HG03354 (cell line): Measurements from ENCODE around the gene POFUT1.
"Not testable (repeated sequence)": the region's sequence is repeated elsewhere in the genome, so short reads cannot be mapped to it uniquely, and the experiment has no call there.

Experiments
- ATAC-seq: cut with Tn5 transposase; IDR thresholded peaks from one replicate; pipeline ENCODE4 v1.9.1; 2021; ENCODE audit warnings: mild to moderate bottlenecking; ENCODE audit not compliant: unreplicated experiment, poor library complexity, severe bottlenecking

The POFUT1 gene

GRCh38 chr20:32261644-32262043 is 54.0 kb downstream of the POFUT1 start:
- ATAC-seq, result no peak

GRCh38 chr20:32263398-32263954 is 55.8 kb downstream of the POFUT1 start:
- ATAC-seq, result no peak

- no peak for ATAC-seq
Observed at GRCh38 chr20:32271620-32272019, 63.9 kb downstream of the POFUT1 start.

- no peak for ATAC-seq
Observed at GRCh38 chr20:32274359-32274758, 66.7 kb downstream of the POFUT1 start.

- not testable (repeated sequence) for ATAC-seq
Observed at GRCh38 chr20:32275163-32275562, 67.5 kb downstream of the POFUT1 start.

- ATAC-seq, result peak; percentile 82
Observed at GRCh38 chr20:32277361-32278198, 69.9 kb downstream of the POFUT1 start, which contains the start of gene KIF3B. Gene KIF3B (plus strand): TSS chr20:32277651. CDS start chr20:32309778, 32,127 bp downstream.

GRCh38 chr20:32278199-32278643 is 70.5 kb downstream of the POFUT1 start:
- peak; percentile 74 for ATAC-seq

- ATAC-seq, result no peak
Observed at GRCh38 chr20:32281711-32282110, 74.0 kb downstream of the POFUT1 start.

- ATAC-seq, result no peak
Observed at GRCh38 chr20:32282461-32282860, 74.8 kb downstream of the POFUT1 start.

- ATAC-seq, result peak; percentile 39
Observed at GRCh38 chr20:32285082-32285620, 77.5 kb downstream of the POFUT1 start.

GRCh38 chr20:32285621-32286371 is 78.1 kb downstream of the POFUT1 start:
- ATAC-seq, result peak; percentile 81

- no peak for ATAC-seq
Observed at GRCh38 chr20:32287231-32287638, 79.6 kb downstream of the POFUT1 start.
